IMR-90 (cell line): ENCODE data around the gene INPP5F. TPM values are rescaled to one million over a fixed set of nuclear protein-coding genes. Genes with fewer than 3 reads are reported as not detected.

Experiments
- ATAC-seq: fragments of 200-7000 bp; cut with Tn5 transposase; 2 replicates; pipeline ENCODE4 v1.9.1; 2020; ENCODE audit warnings: low read depth, mild to moderate bottlenecking, moderate library complexity
- BruUV-seq: library from RNA; stranded (reverse); fragments of 400-500 nt; replicated peaks from 2 replicates; lab custom pipeline; 2021; lab: Mats Ljungman, UMichigan
- CTCF ChIA-PET: fragments of 300-600 bp; formaldehyde crosslinking; extraction: SDS; loops from one replicate; lab custom pipeline; 2021; ENCODE audit warnings: antibody characterized with exemption; lab: Yijun Ruan, JAX
- POLR2A ChIA-PET: fragments of 300-600 bp; sonication (Branson Sonifier 250); formaldehyde crosslinking; loops from one replicate; lab custom pipeline; 2022; ENCODE audit warnings: antibody characterized with exemption; ENCODE audit not compliant: unreplicated experiment; lab: Charles Lee
- DNase-seq: peaks from one replicate; pipeline ENCODE4 v3.0.0; 2013
- H2AFZ ChIP-seq: replicated peaks from 2 replicates; pipeline ENCODE3; 2013; ENCODE audit warnings: low read length, mild to moderate bottlenecking; ENCODE audit not compliant: poor library complexity
- H2AK5ac ChIP-seq: 2 replicates; pipeline ENCODE4 v1.6.1; 2013; ENCODE audit warnings: low read depth, low read length, inconsistent platforms
- H2AK9ac ChIP-seq: replicated peaks from 2 replicates; pipeline ENCODE3; 2013; ENCODE audit warnings: mild to moderate bottlenecking, low read depth, low read length, moderate library complexity; ENCODE audit not compliant: poor library complexity
- H2BK120ac ChIP-seq: 2 replicates; pipeline ENCODE4 v1.6.1; 2013; ENCODE audit warnings: low read depth, low read length, inconsistent platforms
- H2BK15ac ChIP-seq: 3 replicates; pipeline ENCODE4 v1.6.1; 2013; ENCODE audit warnings: low read depth, low read length, inconsistent platforms
- H2BK20ac ChIP-seq: 2 replicates; pipeline ENCODE4 v1.6.1; 2013; ENCODE audit warnings: low read depth, mild to moderate bottlenecking, inconsistent platforms, low read length, moderate library complexity
- H2BK5ac ChIP-seq: 2 replicates; pipeline ENCODE4 v1.6.1; 2013; ENCODE audit warnings: mild to moderate bottlenecking, low read depth, low read length, inconsistent platforms; ENCODE audit not compliant: poor library complexity, severe bottlenecking
- H3K14ac ChIP-seq: replicated peaks from 2 replicates; pipeline ENCODE4 v1.6.1; 2013; ENCODE audit warnings: low read depth, low read length, inconsistent platforms
- H3K18ac ChIP-seq: 2 replicates; pipeline ENCODE4 v1.6.1; 2013; ENCODE audit warnings: low read depth, low read length, control low read depth
- H3K23ac ChIP-seq: 2 replicates; pipeline ENCODE4 v1.6.1; 2013; ENCODE audit warnings: low read depth, low read length, inconsistent platforms
- H3K27ac ChIP-seq: 2 replicates; pipeline ENCODE4 v1.5.1; 2013; ENCODE audit warnings: mild to moderate bottlenecking, control low read depth, low read length; ENCODE audit not compliant: insufficient read depth
- H3K27me3 ChIP-seq: 2 replicates; pipeline ENCODE4 v1.6.1; 2013; ENCODE audit warnings: low read length; ENCODE audit not compliant: control insufficient read depth, insufficient read depth
- H3K36me3 ChIP-seq: 2 replicates; pipeline ENCODE4 v1.6.1; 2013; ENCODE audit warnings: low read length, mixed read lengths; ENCODE audit not compliant: control insufficient read depth, insufficient read depth
- H3K4ac ChIP-seq: 2 replicates; pipeline ENCODE4 v1.6.1; 2013; ENCODE audit warnings: low read depth, low read length, inconsistent platforms
- H3K4me1 ChIP-seq: 2 replicates; pipeline ENCODE4 v1.6.1; 2013; ENCODE audit warnings: low read length, mixed read lengths; ENCODE audit not compliant: control insufficient read depth, insufficient read depth
- H3K4me2 ChIP-seq: 2 replicates; pipeline ENCODE4 v1.6.1; 2013; ENCODE audit warnings: low read depth, mild to moderate bottlenecking, control low read depth, low read length, moderate library complexity
- H3K4me3 ChIP-seq: 2 replicates; pipeline ENCODE4 v1.5.1; 2013; ENCODE audit warnings: low read depth, mild to moderate bottlenecking, control low read depth, low read length, moderate library complexity; ENCODE audit not compliant: insufficient read depth
- H3K56ac ChIP-seq: 2 replicates; pipeline ENCODE4 v1.6.1; 2013; ENCODE audit warnings: low read length, inconsistent platforms; ENCODE audit not compliant: insufficient read depth; ENCODE audit errors: extremely low read depth
- H3K79me1 ChIP-seq, 2 experiments: 2 replicates each; pipeline ENCODE4 v1.6.1; 2013; ENCODE audit warnings: low read length in 2 of 2, inconsistent platforms in 1 of 2, low read depth in 1 of 2
- H3K9ac ChIP-seq: 2 replicates; pipeline ENCODE4 v1.6.1; 2013; ENCODE audit warnings: low read depth, low read length, control low read depth
- H3K9me1 ChIP-seq: 2 replicates; pipeline ENCODE4 v1.6.1; 2013; ENCODE audit warnings: low read length, inconsistent platforms; ENCODE audit not compliant: insufficient read depth
- H3K9me3 ChIP-seq: 2 replicates; pipeline ENCODE4 v1.6.1; 2013; ENCODE audit warnings: low read length; ENCODE audit not compliant: control insufficient read depth, insufficient read depth
- H4K20me1 ChIP-seq: 2 replicates; pipeline ENCODE4 v1.6.1; 2013; ENCODE audit warnings: low read length, inconsistent platforms; ENCODE audit not compliant: insufficient read depth
- H4K5ac ChIP-seq: 2 replicates; pipeline ENCODE4 v1.6.1; 2013; ENCODE audit warnings: mild to moderate bottlenecking, low read depth, low read length, control low read depth
- H4K8ac ChIP-seq, 2 experiments: 2 replicates each; pipeline ENCODE4 v1.6.1; 2013; ENCODE audit warnings: low read depth in 2 of 2, low read length in 2 of 2, control low read depth in 1 of 2, inconsistent platforms in 1 of 2
- H4K91ac ChIP-seq: 2 replicates; pipeline ENCODE4 v1.6.1; 2013; ENCODE audit warnings: low read depth, low read length, inconsistent platforms; ENCODE audit not compliant: insufficient read depth
- BHLHE40 ChIP-seq: fragments of 150-350 bp; IDR thresholded peaks from 2 replicates; pipeline ENCODE4 v1.6.1; 2016; ENCODE audit warnings: mild to moderate bottlenecking, low read depth, low read length
- CEBPB ChIP-seq: IDR thresholded peaks from 2 replicates; pipeline ENCODE4 v1.6.1; 2012; ENCODE audit warnings: low read depth, low read length, improper control_type of control experiment
- CHD1 ChIP-seq: IDR thresholded peaks from 2 replicates; pipeline ENCODE4 v1.6.1; 2012; ENCODE audit warnings: low read depth, low read length, improper control_type of control experiment
- CTCF ChIP-seq: conservative IDR thresholded peaks from 2 replicates; pipeline ENCODE4 v1.5.1; 2012; ENCODE audit warnings: mild to moderate bottlenecking, low read depth, low read length, improper control_type of control experiment
- FOS ChIP-seq: fragments of 150-350 bp; IDR thresholded peaks from 2 replicates; pipeline ENCODE4 v1.6.1; 2016; ENCODE audit warnings: low read depth, low read length
- MAZ ChIP-seq: IDR thresholded peaks from 2 replicates; pipeline ENCODE4 v1.6.1; 2012; ENCODE audit warnings: low read depth, mild to moderate bottlenecking, low read length, improper control_type of control experiment, moderate library complexity, borderline replicate concordance
- NFE2L2 ChIP-seq: fragments of 150-350 bp; IDR thresholded peaks from 2 replicates; pipeline ENCODE4 v1.6.1; 2016; ENCODE audit warnings: low read depth, mild to moderate bottlenecking, low read length
- POLR2A ChIP-seq: IDR thresholded peaks from 2 replicates; pipeline ENCODE4 v1.6.1; 2012; ENCODE audit warnings: mild to moderate bottlenecking, low read depth, low read length
- RAD21 ChIP-seq: IDR thresholded peaks from 2 replicates; pipeline ENCODE4 v1.6.1; 2012; ENCODE audit warnings: low read length, improper control_type of control experiment
- RCOR1 ChIP-seq: IDR thresholded peaks from 2 replicates; pipeline ENCODE4 v1.6.1; 2012; ENCODE audit warnings: mild to moderate bottlenecking, low read length, improper control_type of control experiment; ENCODE audit not compliant: insufficient replicate concordance
- RFX5 ChIP-seq: IDR thresholded peaks from 2 replicates; pipeline ENCODE4 v1.8.0; 2012; ENCODE audit warnings: low read depth, mild to moderate bottlenecking, low read length, moderate library complexity
- SMC3 ChIP-seq: fragments of 150-350 bp; IDR thresholded peaks from 2 replicates; pipeline ENCODE4 v1.6.1; 2016; ENCODE audit warnings: low read depth, mild to moderate bottlenecking, antibody characterized with exemption, low read length, moderate library complexity
- USF2 ChIP-seq: fragments of 150-350 bp; IDR thresholded peaks from 2 replicates; pipeline ENCODE4 v1.6.1; 2017; ENCODE audit warnings: mild to moderate bottlenecking, antibody characterized with exemption, low read length, low read depth
- WGBS, 2 experiments: methylation state at CpG; one replicate each; pipeline versions ENCODE4 v1.1.5 to v1.1.7; 2013; ENCODE audit warnings: missing lambda C conversion rate in 2 of 2; ENCODE audit not compliant: insufficient read length in 1 of 2; ENCODE audit errors: extremely low coverage in 2 of 2; 5-methylcytosine and 5-hydroxymethylcytosine counted together
- dilution Hi-C: fragments of 300-500 bp; cut with HindIII; formaldehyde crosslinking; loops from one replicate; pipeline ENCODE4 v1.14.3; 2018; ENCODE audit warnings: low sequenced_read_pairs; ENCODE audit not compliant: unreplicated experiment
- in situ Hi-C: fragments of 300-500 bp; cut with MboI; formaldehyde crosslinking; loops from 3 replicates; pipeline ENCODE4 v1.14.3; 2019; ENCODE audit warnings: low sequenced_read_pairs, inconsistent platforms, mixed read lengths
- intact Hi-C: fragments of 100-400 bp; cut with micrococcal nuclease; formaldehyde crosslinking; loops from 2 replicates; pipeline ENCODE4 v1.10.0; 2022
- polyA plus RNA-seq, 3 experiments: library from polyadenylated mRNA; depleted of rRNA; stranded (reverse); fragments of >200 nt; gene quantifications; 2 replicates each; pipeline ENCODE4 v1.2.3, GENCODE V29; 2012; ENCODE audit warnings: low replicate concordance in 1 of 3
- total RNA-seq: library from RNA; depleted of rRNA; stranded (reverse); fragments of >200 nt; gene quantifications from 2 replicates; pipeline ENCODE4 v1.2.3, GENCODE V29; 2012
- TF ChIP-seq, protein P1 (sequence below): fragments of 150-350 bp; IDR thresholded peaks from 2 replicates; pipeline ENCODE4 v1.6.1; 2016; ENCODE audit warnings: low read depth, mild to moderate bottlenecking, low read length, moderate library complexity, borderline replicate concordance

INPP5F gene
- total and polyA plus RNA-seq, 2 of the 4 experiments (the other 2 are of a cell fraction): 19.0 to 29.6 TPM

DNA sequence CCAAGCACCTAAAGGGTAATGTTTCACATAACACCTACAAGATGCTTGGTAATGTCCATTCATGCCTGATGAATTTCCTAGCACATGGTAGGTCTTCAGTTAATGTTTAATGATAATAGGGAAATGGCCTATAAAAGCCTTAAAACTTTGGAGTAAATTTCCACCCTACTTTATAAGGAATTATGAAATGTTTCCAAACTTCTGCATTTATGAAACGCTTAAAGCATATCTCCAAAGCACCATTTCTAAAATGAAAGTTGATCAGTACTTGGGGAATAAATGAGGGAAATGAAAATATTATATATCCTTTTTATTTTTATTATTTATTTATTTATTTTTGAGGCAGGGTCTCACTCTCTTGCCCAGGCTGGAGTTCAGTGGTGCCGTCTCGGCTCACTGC is 51.8 kb downstream of the INPP5F start:
- H2BK15ac ChIP-seq: no peak overlapping the region
- no peak overlapping the region for H3K56ac ChIP-seq
- H3K9me3 ChIP-seq: no peaks in the 10 kb centered on the region
- H2AK5ac ChIP-seq: no peak overlapping the region
- DNase-seq (no peak), ATAC-seq (no peak)
- ChIA-PET CTCF (no interaction called here), POLR2A (no interaction called here)
- no peak overlapping the region for H2AK9ac ChIP-seq
- in situ Hi-C loops (no loop called here), intact Hi-C loops (no loop called here), dilution Hi-C loops (no loop called here)
- H3K9ac ChIP-seq: no peak overlapping the region
- H3K4ac ChIP-seq: no peak overlapping the region
- no peak overlapping the region for H4K8ac ChIP-seq
- no peak overlapping the region for H2BK120ac ChIP-seq
- H3K4me2 ChIP-seq: no peak overlapping the region
- no peak overlapping the region for H2AFZ ChIP-seq
- no peak overlapping the region for H3K18ac ChIP-seq
- no peaks in the 10 kb centered on the region for H3K36me3 ChIP-seq
- no peak overlapping the region for H3K27ac ChIP-seq
- no peak overlapping the region for H4K5ac ChIP-seq
- H3K4me3 ChIP-seq: no peak overlapping the region
- H2BK20ac ChIP-seq: no peak overlapping the region
- no peaks in the 10 kb centered on the region for H4K20me1 ChIP-seq
- H3K9me1 ChIP-seq: no peaks in the 10 kb centered on the region
- no peak overlapping the region for H3K23ac ChIP-seq
- BruUV-seq: no TSS peak
- TF ChIP-seq CHD1 (no peak), POLR2A (no peak), CEBPB (no peak), MAZ (no peak), RFX5 (no peak), SMC3 (no peak), NFE2L2 (no peak), RAD21 (no peak), RCOR1 (no peak), BHLHE40 (no peak), USF2 (no peak), FOS (no peak), CTCF (no peak)
- TF ChIP-seq, protein P1, sequence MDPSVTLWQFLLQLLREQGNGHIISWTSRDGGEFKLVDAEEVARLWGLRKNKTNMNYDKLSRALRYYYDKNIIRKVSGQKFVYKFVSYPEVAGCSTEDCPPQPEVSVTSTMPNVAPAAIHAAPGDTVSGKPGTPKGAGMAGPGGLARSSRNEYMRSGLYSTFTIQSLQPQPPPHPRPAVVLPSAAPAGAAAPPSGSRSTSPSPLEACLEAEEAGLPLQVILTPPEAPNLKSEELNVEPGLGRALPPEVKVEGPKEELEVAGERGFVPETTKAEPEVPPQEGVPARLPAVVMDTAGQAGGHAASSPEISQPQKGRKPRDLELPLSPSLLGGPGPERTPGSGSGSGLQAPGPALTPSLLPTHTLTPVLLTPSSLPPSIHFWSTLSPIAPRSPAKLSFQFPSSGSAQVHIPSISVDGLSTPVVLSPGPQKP: no peak
- H2BK5ac ChIP-seq: no peak overlapping the region
- peaks cover 3 to 17% of the 10 kb centered on the region in 2 experiments; a peak in 3 of 4 replicates for H3K79me1 ChIP-seq
- no peak overlapping the region for H3K14ac ChIP-seq
- H3K4me1 ChIP-seq: no peaks in the 10 kb centered on the region
- no peaks in the 10 kb centered on the region for H3K27me3 ChIP-seq
- WGBS, 2 experiments: no CpG with 5 or more reads among the region's 3 CpGs
- no peak overlapping the region for H4K91ac ChIP-seq
